ENCODE data around the gene LAPTM4A.

DNA sequence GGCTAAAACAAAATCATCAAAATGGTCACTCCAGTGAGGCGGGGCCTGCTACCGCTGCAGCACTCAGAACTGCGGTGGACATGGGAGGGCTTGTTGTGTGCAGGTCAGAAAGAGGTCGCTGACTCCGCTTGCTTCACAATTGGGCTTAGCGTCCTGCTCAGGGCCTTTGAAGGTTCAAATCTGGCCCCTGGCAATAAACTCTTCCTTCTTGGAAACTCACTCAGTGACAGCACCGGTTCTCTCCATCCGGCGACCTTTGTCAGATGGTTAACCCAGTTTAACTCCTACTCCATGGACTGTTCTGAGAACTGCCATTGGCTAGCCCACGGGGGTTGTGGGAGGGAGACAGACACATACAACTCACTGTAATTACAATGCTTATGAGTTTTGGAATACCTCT, 29.0 kb upstream of the LAPTM4A start:
- TF ChIP-seq POLR2A (IDR thresholded peaks at IDR 0.05): no peak
- no peak for TF ChIP-seq POLR2AphosphoS5 (IDR thresholded peaks at IDR 0.05)

All from breast epithelium (tissue), 3 donors.